T-helper 2 cell treated with Interferon-gamma antibody and Interleukin-4, amounts not matched to agents 100 ng/mL and 5 ng/mL, for 36 hours (primary cell): ENCODE results near the gene MMAB. TPM values are rescaled to one million over a fixed set of nuclear protein-coding genes. Genes with fewer than 3 reads are reported as not detected.

Source experiments
- intact Hi-C: fragments of 100-400 bp; cut with micrococcal nuclease; formaldehyde crosslinking; loops from one replicate; pipeline ENCODE4 v1.15.1; 2023
- total RNA-seq: library from RNA; stranded (reverse); gene quantifications from 2 replicates; pipeline ENCODE4 v1.2.3, GENCODE V29; 2022

Gene MMAB
- total RNA-seq, result 32.2 and 36.2 TPM in 2 replicates

GRCh38 chr12:109573029-109573913 is at the start of gene MMAB, which contains the start of gene MVK:
Gene MMAB (minus strand): TSS chr12:109573504. CDS start chr12:109573480, 24 bp downstream.
Gene MVK (plus strand): TSS chr12:109573794. CDS start chr12:109574823, 1,029 bp downstream.
- intact Hi-C loops, result loop anchor here (1.0 to 10.0 kb wide), 3 partner anchors 96 to 1008 kb away; partner anchors contain the start of genes FAM222A, ISCU, KCTD10 and SART3

GRCh38 chr12:109621901-109622364 is 48.6 kb upstream of the MMAB start:
- intact Hi-C loops, result no loop called here

GRCh38 chr12:109621211-109621694 is 47.9 kb upstream of the MMAB start:
- intact Hi-C loops, result no loop called here

DNA sequence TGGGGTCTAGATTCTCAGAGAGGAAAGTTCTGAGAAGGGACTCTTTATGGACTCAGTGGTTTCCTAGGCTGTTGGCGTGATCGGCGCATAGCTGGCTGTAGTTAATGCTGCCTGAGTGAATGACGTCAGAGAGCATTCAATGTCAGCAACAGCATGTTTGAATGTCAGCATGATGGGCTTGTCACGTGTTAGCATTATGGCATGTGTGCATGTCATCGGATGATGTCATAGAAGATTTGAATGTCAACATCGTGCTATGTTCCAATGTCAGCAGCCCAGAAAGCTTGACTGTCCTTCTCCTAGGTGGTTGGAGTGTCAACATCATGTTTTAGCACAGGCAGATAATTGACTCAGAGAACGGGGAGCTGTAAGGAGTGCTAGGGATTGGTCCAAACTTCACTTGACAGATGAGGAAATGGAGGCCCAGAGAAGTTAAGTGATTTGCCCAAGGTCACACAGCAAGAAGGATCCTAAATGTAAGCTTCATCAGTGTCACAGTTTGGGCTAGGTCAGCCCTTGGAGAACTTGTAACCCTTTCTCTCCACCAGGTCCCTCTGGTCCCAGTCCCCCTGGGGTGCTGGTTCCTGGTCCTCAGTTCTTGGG is 45.8 kb upstream of the MMAB start:
- intact Hi-C loops, result no loop called here

GRCh38 chr12:109618082-109618481 is 44.8 kb upstream of the MMAB start:
- intact Hi-C loops, result no loop called here

DNA sequence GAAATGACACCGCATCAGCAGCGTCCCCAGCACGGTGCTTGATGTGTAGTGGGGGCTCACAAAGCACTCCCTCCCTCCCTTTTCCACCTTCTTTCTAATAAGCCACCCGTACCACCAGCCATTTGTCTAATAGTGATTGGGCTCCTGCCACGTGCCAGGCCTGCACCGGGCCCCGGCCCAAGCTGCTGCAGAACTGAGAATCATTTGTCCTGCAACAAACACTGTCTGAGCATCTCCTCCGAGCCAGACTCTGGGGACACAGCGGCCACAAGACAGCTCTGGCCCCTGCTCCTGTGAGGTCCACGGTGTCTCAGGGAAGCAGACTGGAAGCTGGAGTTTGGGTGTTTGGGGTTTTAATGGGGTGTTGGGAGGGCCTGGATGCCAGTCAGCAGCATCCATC is 44.2 kb upstream of the MMAB start:
- intact Hi-C loops, result no loop called here

- intact Hi-C loops, result no loop called here
These were observed 42.4 kb upstream of the MMAB start for GRCh38 chr12:109615556-109616229.

GRCh38 chr12:109613649-109614455 is 40.5 kb upstream of the MMAB start:
- intact Hi-C loops, result no loop called here

GRCh38 chr12:109612975-109613502 is 39.7 kb upstream of the MMAB start:
- intact Hi-C loops, result no loop called here

GRCh38 chr12:109612003-109612402 is 38.7 kb upstream of the MMAB start:
- intact Hi-C loops, result no loop called here

DNA sequence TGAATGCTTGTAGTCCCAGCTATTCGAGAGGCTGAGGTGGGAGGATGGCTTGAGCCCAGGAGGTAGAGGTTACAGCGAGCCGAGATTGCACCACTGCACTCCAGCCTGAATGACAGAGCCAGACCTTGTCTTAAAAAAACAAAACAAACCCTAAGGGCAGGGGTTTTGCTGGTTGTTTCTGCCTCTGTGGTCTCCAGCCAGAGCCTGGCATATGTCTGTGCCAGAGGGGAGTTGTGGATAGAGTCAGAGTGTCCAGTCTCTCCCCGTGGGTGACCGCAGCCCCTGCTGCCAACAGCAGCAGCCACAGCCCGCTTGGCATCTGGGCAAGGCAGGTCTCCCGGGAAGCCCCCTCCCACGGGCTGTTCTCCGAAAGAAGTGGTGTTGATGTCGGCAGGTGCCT is 37.9 kb upstream of the MMAB start:
- intact Hi-C loops, result no loop called here

DNA sequence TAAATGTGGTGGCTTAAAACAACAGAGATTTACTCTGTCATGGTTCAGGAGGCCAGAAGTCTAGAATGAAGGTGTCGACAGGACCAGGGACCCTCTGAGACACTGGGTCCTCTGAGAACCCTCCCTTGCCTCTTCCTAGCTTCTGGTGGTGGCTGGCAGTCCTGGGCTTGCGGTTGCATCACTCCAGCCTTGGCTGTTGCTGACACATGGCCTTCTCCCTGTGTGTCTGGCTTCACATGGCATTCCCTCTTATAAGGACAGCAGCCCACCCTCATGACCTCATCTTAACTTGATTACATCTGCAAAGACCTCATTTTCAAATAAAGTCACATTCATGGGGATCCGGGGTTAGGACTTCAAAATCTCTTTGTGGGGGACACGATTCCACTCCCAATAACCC is 37.2 kb upstream of the MMAB start:
- intact Hi-C loops, result no loop called here

- intact Hi-C loops, result no loop called here
These were observed 36.0 kb upstream of the MMAB start for GRCh38 chr12:109609342-109609741.

DNA sequence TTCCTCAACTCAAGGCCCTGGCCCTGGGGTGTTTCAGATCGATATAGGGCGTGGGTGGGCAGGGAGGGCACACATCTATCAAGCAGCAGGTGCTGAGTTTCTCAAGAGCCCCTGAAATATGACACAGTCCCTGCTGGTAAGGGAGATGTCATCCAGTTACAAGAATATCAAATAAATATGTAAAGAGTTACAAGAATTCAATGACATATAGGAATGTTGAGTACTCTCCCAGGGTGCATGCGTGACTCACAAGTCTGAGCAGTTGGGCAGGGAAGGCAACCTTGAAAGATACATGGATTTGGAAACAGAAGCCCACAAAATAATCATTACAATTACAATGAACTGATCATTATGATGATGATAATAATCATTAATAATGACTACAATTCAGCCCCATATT is 35.5 kb upstream of the MMAB start:
- intact Hi-C loops, result no loop called here

DNA sequence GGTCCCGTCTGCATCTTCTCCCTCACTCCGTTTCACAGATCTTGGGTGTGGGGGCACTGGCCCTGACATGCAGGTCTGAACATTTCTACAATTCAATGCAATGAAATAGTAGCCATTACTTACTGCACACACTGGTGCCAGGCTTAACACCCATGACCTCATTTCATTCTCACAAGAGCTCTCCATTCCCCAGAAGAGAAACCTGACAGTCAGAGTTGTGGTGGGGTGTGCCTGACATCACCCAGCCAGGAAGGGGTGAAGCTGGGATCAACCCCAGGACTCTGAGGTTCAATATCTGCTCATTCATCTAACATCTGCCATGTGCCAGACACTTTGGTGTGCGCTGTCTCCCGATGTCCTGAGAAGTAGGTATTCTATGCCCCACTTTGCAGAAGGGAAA is 35.0 kb upstream of the MMAB start:
- intact Hi-C loops, result no loop called here

GRCh38 chr12:109607618-109608017 is 34.3 kb upstream of the MMAB start:
- intact Hi-C loops, result no loop called here

- intact Hi-C loops, result no loop called here
These were observed 33.2 kb upstream of the MMAB start for GRCh38 chr12:109606320-109607028.

DNA sequence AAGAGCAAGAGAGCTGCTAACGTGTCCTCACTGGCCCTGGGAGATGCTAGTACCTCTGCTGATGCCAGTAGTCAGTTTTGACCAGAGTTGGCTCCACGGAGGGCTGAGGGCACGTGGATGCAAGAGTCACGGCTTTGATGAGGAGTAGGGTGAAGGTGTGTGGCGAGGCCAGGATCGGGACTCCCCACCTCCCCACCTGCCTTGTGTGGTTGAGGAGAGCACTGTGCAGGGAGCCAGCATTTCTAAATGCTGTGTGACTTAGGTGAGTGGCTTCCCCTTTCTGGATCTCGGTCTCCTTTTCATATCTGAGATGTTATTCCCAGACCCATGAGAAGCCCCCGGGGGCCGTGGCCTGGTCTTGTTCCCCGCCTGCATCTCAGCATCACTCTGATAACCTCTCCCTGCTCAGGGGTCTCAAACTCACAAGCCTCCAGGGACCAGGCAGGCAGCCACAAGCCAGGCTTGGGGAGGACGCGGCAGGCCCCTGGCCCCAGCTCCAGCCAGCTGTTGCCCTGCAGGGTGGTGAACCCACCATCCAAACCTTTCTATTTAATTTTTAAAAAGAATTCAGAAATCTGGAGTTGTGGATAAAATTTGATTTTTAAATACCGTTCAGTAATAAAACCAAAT is 32.4 kb upstream of the MMAB start:
- intact Hi-C loops, result no loop called here

- intact Hi-C loops, result no loop called here
These were observed 31.7 kb upstream of the MMAB start for GRCh38 chr12:109605016-109605415.
